GM20000 (cell line): ENCODE results near the gene AGGF1.
"Not testable (repeated sequence)": the region's sequence is repeated elsewhere in the genome, so short reads cannot be mapped to it uniquely, and the experiment has no call there.

Experiments
- DNase-seq: peaks from one replicate; pipeline ENCODE4 v3.0.0; 2012; ENCODE audit warnings: low spot score
- TF ChIP-seq, protein P1 (sequence below): IDR thresholded peaks from 2 replicates; pipeline ENCODE4 v1.5.1; 2012; ENCODE audit warnings: mild to moderate bottlenecking, control low read depth; ENCODE audit errors: extremely low read depth, missing control alignments

AGGF1 gene

DNA sequence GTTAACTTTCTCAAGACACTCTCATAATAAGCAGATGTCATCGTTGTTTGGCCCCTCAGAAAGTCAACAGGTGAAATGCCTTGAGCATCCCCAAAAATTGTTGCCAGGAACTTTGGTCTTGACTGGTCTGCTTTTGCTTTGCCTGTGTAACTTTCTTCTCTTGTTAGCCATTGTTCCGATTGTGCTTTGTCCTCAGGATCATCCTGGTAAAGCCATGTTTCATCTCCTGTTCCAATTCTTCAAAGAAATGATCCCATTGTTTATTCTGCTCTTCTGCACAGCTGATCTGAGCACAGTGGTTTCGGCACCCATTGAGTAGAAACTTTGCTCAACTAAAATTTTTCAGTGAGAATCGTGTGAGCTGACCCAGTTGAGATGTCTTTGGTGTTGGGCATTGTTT lies 65.0 kb downstream of the AGGF1 start:
- no peak for DNase-seq
- TF ChIP-seq, protein P1, sequence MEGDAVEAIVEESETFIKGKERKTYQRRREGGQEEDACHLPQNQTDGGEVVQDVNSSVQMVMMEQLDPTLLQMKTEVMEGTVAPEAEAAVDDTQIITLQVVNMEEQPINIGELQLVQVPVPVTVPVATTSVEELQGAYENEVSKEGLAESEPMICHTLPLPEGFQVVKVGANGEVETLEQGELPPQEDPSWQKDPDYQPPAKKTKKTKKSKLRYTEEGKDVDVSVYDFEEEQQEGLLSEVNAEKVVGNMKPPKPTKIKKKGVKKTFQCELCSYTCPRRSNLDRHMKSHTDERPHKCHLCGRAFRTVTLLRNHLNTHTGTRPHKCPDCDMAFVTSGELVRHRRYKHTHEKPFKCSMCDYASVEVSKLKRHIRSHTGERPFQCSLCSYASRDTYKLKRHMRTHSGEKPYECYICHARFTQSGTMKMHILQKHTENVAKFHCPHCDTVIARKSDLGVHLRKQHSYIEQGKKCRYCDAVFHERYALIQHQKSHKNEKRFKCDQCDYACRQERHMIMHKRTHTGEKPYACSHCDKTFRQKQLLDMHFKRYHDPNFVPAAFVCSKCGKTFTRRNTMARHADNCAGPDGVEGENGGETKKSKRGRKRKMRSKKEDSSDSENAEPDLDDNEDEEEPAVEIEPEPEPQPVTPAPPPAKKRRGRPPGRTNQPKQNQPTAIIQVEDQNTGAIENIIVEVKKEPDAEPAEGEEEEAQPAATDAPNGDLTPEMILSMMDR, result no peak

DNA sequence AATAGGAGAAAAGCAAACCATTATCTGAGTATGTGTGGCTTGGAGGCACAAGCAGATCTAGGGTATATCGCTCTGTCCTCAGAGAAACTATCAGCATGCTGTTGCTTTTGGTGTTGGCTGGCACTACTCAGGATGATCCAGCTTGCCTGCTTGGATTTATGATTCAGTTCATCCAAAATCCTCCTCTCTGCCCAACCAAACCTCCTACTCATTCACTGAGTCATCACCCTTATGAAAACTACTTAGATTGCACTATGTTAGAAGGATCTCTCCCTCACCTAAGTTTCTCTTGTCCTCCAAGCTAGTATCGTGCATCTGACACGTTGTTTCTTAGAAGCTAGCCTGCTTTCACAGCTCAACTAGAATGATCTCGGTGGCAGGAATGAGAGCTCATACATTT lies 71.1 kb downstream of the AGGF1 start:
- no peak for DNase-seq
- TF ChIP-seq, protein P1, result no peak

DNA sequence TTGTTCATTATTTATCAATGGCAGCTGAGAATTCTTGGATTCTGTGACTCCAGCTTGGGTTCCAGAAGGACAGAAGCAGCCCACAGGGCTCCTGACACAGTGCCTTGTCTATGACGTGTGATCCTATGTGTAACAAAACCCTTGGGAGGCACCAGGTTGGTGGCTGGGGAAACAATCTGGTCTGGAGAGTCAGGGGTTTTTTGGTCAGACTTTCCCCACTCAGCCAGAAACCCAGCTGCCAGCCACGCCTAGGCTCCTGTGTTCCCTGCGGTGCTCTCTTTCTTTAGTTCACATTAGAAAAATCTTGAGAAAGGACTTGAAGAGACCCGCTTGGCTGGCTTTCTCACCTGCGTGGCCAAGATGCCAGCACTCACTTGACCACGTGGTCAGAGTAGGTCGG lies 72.3 kb downstream of the AGGF1 start:
- no peak for DNase-seq

DNA sequence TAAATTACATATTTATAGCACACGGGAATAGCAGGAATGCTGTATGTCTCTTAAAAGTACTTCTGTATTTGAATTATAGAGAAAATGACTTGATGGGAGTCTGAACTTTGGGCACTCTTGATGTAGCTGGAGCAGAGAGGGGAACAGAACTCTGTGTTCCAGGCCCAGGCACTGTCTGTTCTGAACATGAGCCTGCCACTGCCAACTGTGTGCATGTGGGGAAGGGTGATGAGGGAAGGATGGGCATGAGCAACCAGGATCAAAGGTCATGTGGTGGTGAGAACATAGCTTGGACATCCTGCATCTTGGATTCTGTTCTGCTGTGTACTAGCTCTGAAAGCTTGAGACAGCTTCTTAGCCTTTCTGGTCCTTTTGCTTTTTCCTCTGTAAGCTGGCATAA lies 73.3 kb downstream of the AGGF1 start:
- TF ChIP-seq, protein P1, result no peak
- DNase-seq, result no peak

More for the DNA sequence above, 72.3 kb downstream of the AGGF1 start:
- TF ChIP-seq, protein P1, result no peak

DNA sequence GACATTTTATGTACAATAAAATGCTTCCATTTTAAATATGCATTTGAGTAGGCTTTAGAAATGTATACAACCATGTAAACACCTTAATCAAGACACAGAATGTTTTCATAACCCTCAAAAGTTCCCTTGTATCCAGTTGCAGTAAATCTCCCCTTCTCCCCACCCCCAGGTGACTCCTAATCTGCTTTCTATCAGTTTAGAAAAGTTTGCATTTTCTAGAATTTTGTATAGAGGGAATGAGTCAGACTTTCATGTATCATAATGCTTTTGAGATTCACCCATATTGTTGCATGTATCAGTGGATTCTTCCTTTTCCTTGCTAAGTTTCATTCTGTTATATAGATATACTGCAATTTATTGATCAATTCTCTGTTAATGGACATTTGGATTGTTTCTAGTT lies 74.6 kb downstream of the AGGF1 start:
- no peak for DNase-seq
- TF ChIP-seq, protein P1, result no peak

DNA sequence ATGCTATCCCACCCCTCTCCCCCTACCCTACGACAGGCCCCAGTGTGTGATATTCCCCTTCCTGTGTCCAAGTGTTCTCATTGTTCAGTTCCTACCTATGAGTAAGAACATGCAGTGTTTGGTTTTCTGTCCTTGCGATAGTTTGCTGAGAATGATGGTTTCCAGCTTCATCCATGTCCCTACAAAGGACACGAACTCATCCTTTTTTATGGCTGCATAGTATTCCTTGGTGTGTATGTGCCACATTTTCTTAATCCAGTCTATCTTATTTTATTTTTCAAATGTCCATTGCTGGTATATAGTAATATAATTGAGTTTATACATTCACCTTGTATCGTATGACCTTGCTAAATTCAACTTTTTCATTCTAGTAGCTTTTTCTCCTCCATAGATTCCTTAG lies 76.8 kb downstream of the AGGF1 start:
- not testable (repeated sequence) for DNase-seq
